Brain microvascular endothelial cell (primary cell): ENCODE data around the gene TACC2.

Experiments used
- DNase-seq: peaks from one replicate; pipeline ENCODE4 v3.0.0-alpha.2; 2020
- H3K27ac ChIP-seq: fragments of 250-450 bp; sonication (Bioruptor Pico); 2 replicates; pipeline ENCODE4 v1.5.1; 2020; ENCODE audit warnings: mild to moderate bottlenecking, moderate library complexity
- H3K27me3 ChIP-seq: fragments of 250-450 bp; sonication (Bioruptor Pico); replicated peaks from 2 replicates; pipeline ENCODE4 v1.5.1; 2020; ENCODE audit warnings: mild to moderate bottlenecking
- H3K36me3 ChIP-seq: fragments of 250-450 bp; sonication (Bioruptor Pico); replicated peaks from 2 replicates; pipeline ENCODE4 v1.5.1; 2020; ENCODE audit warnings: mild to moderate bottlenecking
- H3K4me3 ChIP-seq: 2 replicates; pipeline ENCODE4 v1.5.1; 2011; ENCODE audit warnings: low read depth, mild to moderate bottlenecking, control low read depth, low read length, moderate library complexity
- in situ Hi-C: cut with HindIII; loops from 2 replicates; pipeline ENCODE4 v1.10.0; 2017; ENCODE audit warnings: low sequenced_read_pairs, low pct_ligation_motif_present
- TF ChIP-seq, protein P1 (sequence below): IDR thresholded peaks from 2 replicates; pipeline ENCODE4 v1.5.1; 2011; ENCODE audit warnings: low read depth, mild to moderate bottlenecking, moderate library complexity, low read length, control low read depth, inconsistent platforms; ENCODE audit errors: missing control alignments

TACC2 gene

DNA sequence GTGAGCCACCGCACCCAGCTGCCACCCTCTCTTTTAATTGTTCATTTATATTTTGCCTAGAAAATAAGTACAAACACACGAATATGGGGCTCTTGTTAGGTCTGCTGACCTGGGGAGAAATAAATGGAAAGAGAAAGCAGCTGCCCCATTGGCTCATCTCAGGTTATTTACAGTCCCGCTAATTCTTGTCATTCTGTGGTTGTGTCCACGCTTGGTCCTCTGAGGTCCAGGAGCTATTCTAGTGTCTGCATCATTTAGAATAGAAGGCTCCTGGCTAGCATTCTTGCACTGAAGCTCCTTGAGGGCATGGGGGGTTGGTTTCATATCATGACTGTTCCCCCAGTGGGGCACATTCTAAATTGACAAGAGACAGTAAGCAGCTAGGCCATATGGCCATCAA is 128.5 kb downstream of the TACC2 start:
- no peaks in the 10 kb centered on the region for H3K27me3 ChIP-seq
- H3K27ac ChIP-seq: no peak overlapping the region
- DNase-seq: no peak
- H3K4me3 ChIP-seq: no peak overlapping the region
- in situ Hi-C loops: no loop called here
- TF ChIP-seq, protein P1, sequence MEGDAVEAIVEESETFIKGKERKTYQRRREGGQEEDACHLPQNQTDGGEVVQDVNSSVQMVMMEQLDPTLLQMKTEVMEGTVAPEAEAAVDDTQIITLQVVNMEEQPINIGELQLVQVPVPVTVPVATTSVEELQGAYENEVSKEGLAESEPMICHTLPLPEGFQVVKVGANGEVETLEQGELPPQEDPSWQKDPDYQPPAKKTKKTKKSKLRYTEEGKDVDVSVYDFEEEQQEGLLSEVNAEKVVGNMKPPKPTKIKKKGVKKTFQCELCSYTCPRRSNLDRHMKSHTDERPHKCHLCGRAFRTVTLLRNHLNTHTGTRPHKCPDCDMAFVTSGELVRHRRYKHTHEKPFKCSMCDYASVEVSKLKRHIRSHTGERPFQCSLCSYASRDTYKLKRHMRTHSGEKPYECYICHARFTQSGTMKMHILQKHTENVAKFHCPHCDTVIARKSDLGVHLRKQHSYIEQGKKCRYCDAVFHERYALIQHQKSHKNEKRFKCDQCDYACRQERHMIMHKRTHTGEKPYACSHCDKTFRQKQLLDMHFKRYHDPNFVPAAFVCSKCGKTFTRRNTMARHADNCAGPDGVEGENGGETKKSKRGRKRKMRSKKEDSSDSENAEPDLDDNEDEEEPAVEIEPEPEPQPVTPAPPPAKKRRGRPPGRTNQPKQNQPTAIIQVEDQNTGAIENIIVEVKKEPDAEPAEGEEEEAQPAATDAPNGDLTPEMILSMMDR: no peak
- H3K36me3 ChIP-seq: no peaks in the 10 kb centered on the region

DNA sequence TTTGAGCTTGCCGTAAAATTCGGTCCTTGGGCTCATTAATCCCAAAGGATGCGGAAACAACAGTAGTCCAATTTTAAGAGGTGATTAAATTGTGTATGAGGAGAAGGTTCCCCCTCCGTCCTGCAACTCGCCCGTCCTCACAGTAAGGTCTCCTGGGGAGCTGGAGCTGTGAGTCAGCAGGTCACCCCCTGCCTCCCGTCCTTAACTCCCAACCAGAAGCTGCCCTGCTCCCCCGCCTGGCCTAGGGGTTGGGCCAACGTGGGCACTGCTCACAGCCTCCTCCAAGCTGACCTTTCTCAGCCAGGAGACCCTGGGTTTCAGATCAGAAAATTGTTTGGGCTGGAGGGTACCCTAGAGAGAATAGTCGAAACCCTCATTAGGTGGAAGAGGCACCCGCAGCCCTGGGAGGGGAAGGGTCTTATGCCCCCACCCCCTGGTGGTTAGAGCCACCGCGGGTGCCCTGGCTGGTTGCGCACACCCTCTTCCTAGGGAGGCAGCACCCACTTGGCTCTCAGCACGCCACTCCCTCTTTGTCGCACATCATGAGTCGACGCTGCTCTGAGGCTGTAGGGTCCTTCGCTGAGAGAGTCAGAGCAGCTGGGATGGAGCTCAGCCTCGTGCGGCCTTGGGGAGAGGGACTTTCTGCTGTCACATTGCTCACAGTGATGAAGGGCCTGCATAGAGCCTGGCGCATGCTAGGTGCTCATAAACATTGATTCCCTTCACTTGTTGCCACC is 131.2 kb downstream of the TACC2 start:
- in situ Hi-C loops: no loop called here
- DNase-seq: no peak
- TF ChIP-seq, protein P1: no peak
- Histone ChIP-seq H3K27me3 (no peaks in the 10 kb centered on the region), H3K27ac (no peak overlapping the region), H3K4me3 (no peak overlapping the region), H3K36me3 (no peaks in the 10 kb centered on the region)

DNA sequence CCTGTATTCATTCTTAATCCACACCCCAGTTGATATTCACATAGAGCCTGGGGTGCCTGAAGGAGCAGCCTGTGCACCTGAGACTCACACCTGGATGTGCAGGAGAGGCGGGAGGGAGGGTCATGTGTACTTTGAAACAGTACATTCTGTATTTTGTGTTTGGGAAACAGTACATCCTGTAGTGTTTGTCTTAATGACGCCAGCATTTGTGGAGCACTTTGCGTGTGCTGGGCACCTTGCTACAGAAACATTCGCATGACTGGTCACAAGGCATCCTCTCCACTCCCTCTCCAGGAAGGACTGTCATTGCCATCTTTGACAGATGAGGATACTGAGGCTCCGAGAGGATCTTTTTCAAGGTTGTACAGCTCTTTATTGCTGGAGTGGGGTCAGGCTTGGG is 132.1 kb downstream of the TACC2 start:
- in situ Hi-C loops: no loop called here
- no peak overlapping the region for H3K4me3 ChIP-seq
- TF ChIP-seq, protein P1: no peak
- no peaks in the 10 kb centered on the region for H3K36me3 ChIP-seq
- no peak overlapping the region for H3K27ac ChIP-seq
- DNase-seq: no peak
- no peaks in the 10 kb centered on the region for H3K27me3 ChIP-seq

DNA sequence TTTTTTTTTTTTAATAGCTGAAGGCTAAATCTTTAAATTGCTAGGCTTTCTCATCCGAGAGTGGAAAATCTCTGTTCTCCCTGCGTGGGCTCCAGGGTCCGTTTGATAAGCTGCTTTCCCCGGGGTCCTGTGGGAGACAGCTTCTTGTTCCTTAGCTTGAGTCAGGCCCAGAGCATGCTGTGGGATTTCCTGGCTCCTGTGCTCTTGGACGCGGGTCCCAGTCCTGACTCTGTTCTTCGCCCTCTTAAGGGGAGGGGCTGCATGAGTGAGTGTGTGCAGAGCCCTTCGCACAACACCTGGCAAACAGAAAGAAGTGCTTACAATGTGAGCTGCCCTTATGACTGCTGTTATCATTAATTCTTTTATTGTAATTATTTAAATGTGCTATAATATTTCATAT is 133.5 kb downstream of the TACC2 start:
- Histone ChIP-seq H3K27me3 (no peaks in the 10 kb centered on the region), H3K27ac (no peak overlapping the region), H3K36me3 (no peaks in the 10 kb centered on the region), H3K4me3 (no peak overlapping the region)
- TF ChIP-seq, protein P1: no peak
- DNase-seq: no peak
- in situ Hi-C loops: no loop called here

DNA sequence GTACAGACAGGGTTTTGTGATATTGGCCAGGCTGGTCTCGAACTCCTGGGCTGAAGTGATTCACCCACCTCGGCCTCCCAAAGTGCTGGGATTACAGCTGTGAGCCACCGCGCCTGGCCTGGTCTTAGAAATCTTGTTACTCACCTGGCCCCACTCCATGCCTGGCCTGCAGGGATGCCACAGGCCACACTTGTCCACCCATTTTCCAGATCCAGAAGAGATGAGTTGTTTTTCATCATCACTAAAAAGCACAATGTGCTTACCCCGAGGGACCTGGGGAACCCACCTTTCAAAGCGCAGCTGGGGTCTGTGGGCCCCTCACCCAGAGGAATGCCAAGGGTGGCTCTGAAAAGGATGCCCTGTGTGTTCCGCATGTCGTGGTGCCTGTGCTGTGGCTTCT is 134.2 kb downstream of the TACC2 start:
- TF ChIP-seq, protein P1: no peak
- no peak overlapping the region for H3K4me3 ChIP-seq
- no peak for DNase-seq
- H3K36me3 ChIP-seq: no peaks in the 10 kb centered on the region
- in situ Hi-C loops: no loop called here
- no peaks in the 10 kb centered on the region for H3K27me3 ChIP-seq
- H3K27ac ChIP-seq: no peak overlapping the region

DNA sequence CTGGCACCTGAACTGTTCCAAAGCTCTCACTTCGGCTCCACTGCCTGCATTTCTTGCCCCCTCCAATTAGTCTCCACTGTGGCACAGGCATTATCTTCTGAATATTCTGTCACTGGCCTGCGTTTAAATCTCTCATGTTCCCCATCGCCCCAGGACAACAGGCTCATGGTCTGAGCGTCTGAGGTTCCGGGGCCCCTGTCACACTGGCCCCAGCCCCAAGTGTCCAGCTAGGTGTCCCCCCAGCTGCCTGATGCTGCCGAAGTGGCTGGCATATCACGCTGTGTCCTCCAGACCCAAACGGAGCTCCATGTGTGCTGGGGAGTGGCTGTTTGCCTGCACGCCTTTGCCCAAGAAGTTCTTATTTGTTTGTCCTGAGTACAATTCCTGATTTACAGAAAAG is 135.4 kb downstream of the TACC2 start:
- Histone ChIP-seq H3K27ac (no peak overlapping the region), H3K36me3 (no peaks in the 10 kb centered on the region), H3K4me3 (no peak overlapping the region), H3K27me3 (no peaks in the 10 kb centered on the region)
- no peak for DNase-seq
- TF ChIP-seq, protein P1: no peak
- in situ Hi-C loops: no loop called here
